ENCODE results near the gene ENPEP.
"Not testable (repeated sequence)": the region's sequence is repeated elsewhere in the genome, so short reads cannot be mapped to it uniquely, and the experiment has no call there.

The ENPEP gene

DNA sequence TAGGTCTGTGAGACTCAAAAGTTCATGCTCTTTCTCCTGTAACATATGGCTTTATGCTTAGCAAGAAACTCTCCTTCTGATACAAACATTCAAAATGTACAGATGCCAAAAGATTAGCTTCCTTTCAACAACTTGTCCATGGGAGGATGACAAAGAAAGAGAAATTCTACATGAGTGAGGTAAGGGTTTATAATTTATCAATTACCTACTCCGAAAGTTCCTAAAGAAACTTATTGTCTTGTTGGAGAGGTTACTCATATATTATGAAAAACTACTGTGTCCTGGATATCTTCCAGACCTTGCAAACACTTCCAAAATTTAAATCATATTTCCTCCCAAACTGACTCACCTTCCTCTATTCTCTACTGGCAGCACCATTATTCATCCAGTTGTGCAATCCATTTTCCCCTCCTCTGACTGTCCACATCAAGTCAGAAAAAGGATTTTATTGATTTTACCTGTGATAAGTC is 65.1 kb downstream of the ENPEP start:
- no peak overlapping the region for H3K4me3 ChIP-seq (ENCODE audit: low read depth in 1 of 2, low read length in 1 of 2)
- H3K36me3 ChIP-seq, result no peaks in the 10 kb centered on the region
- no peaks in the 10 kb centered on the region for H3K9me3 ChIP-seq
- no peak overlapping the region for H3K27ac ChIP-seq
- TF ChIP-seq, protein P1, sequence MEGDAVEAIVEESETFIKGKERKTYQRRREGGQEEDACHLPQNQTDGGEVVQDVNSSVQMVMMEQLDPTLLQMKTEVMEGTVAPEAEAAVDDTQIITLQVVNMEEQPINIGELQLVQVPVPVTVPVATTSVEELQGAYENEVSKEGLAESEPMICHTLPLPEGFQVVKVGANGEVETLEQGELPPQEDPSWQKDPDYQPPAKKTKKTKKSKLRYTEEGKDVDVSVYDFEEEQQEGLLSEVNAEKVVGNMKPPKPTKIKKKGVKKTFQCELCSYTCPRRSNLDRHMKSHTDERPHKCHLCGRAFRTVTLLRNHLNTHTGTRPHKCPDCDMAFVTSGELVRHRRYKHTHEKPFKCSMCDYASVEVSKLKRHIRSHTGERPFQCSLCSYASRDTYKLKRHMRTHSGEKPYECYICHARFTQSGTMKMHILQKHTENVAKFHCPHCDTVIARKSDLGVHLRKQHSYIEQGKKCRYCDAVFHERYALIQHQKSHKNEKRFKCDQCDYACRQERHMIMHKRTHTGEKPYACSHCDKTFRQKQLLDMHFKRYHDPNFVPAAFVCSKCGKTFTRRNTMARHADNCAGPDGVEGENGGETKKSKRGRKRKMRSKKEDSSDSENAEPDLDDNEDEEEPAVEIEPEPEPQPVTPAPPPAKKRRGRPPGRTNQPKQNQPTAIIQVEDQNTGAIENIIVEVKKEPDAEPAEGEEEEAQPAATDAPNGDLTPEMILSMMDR (IDR thresholded peaks at IDR 0.05), result no peak
- no peaks in the 10 kb centered on the region for H3K27me3 ChIP-seq
- no peaks in the 10 kb centered on the region for H3K4me1 ChIP-seq (ENCODE audit: control insufficient read depth in 1 of 2, insufficient read depth in 1 of 2, low read depth in 1 of 2, low read length in 1 of 2)

DNA sequence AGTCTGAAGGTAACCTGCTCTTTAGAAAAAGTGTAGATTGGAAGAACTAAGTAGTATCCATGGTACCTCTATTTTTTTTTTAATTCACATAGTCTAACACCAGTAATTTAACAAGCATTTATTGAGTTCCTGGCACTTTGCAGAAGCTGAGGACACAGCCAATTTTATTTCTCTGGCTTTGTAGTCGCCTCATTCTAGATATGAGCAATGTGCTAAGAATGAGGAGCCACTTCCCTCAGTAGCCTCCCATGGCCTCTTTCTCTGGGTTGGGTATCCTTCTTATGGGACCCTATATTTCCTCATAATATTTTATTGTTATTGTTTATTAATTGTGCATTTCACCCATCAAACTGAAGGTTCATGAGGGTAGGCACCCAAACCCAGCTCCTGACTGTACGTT is 67.6 kb downstream of the ENPEP start:
- no peak overlapping the region for H3K27ac ChIP-seq
- H3K36me3 ChIP-seq, result no peaks in the 10 kb centered on the region
- no peaks in the 10 kb centered on the region for H3K27me3 ChIP-seq
- no peak overlapping the region for H3K4me3 ChIP-seq (ENCODE audit: low read depth in 1 of 2, low read length in 1 of 2)
- H3K4me1 ChIP-seq (ENCODE audit: control insufficient read depth in 1 of 2, insufficient read depth in 1 of 2, low read depth in 1 of 2, low read length in 1 of 2), result no peaks in the 10 kb centered on the region
- no peaks in the 10 kb centered on the region for H3K9me3 ChIP-seq
- TF ChIP-seq, protein P1 (IDR thresholded peaks at IDR 0.05), result no peak

DNA sequence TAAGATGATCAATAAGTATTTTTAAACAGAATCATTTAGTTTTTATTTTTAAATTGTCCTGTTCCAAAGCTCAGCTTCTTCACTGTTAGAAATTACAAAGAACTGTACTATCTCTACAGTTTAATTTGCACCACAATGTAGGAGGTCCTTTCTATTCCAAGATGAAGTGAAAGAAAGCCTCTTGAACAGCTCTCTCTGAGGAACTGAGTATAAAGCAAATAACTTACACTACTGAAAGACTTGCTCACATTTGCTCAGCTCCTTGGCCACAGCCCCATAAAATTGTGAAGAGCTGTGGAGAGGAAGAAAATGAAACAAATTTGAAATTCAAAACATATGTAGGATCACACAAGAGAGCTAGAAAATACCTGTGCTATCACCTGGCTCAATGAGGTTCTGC is 68.6 kb downstream of the ENPEP start:
- Histone ChIP-seq H3K27me3 (no peaks in the 10 kb centered on the region), H3K9me3 (no peaks in the 10 kb centered on the region), H3K36me3 (no peaks in the 10 kb centered on the region), H3K27ac (no peak overlapping the region), H3K4me3 (ENCODE audit: low read depth in 1 of 2, low read length in 1 of 2) (no peak overlapping the region), H3K4me1 (ENCODE audit: control insufficient read depth in 1 of 2, insufficient read depth in 1 of 2, low read depth in 1 of 2, low read length in 1 of 2) (no peaks in the 10 kb centered on the region)
- TF ChIP-seq, protein P1 (IDR thresholded peaks at IDR 0.05), result no peak

GRCh38 chr4:110550260-110550659 is 74.3 kb downstream of the ENPEP start:
- H3K4me1 ChIP-seq (ENCODE audit: control insufficient read depth in 1 of 2, insufficient read depth in 1 of 2, low read depth in 1 of 2, low read length in 1 of 2), result no peaks in the 10 kb centered on the region
- H3K27me3 ChIP-seq, result no peaks in the 10 kb centered on the region
- TF ChIP-seq, protein P1 (IDR thresholded peaks at IDR 0.05), result no peak
- no peak overlapping the region for H3K4me3 ChIP-seq (ENCODE audit: low read depth in 1 of 2, low read length in 1 of 2)
- H3K36me3 ChIP-seq, result no peaks in the 10 kb centered on the region
- H3K27ac ChIP-seq, result no peak overlapping the region
- H3K9me3 ChIP-seq, result no peaks in the 10 kb centered on the region

GRCh38 chr4:110553197-110553596 is 77.2 kb downstream of the ENPEP start:
- no peaks in the 10 kb centered on the region for H3K9me3 ChIP-seq
- no peak overlapping the region for H3K27ac ChIP-seq
- no peaks in the 10 kb centered on the region for H3K4me1 ChIP-seq (ENCODE audit: control insufficient read depth in 1 of 2, insufficient read depth in 1 of 2, low read depth in 1 of 2, low read length in 1 of 2)
- TF ChIP-seq, protein P1 (IDR thresholded peaks at IDR 0.05), result no peak
- H3K27me3 ChIP-seq, result no peaks in the 10 kb centered on the region
- H3K4me3 ChIP-seq (ENCODE audit: low read depth in 1 of 2, low read length in 1 of 2), result no peak overlapping the region
- H3K36me3 ChIP-seq, result no peaks in the 10 kb centered on the region

- no peaks in the 10 kb centered on the region for H3K4me1 ChIP-seq (ENCODE audit: control insufficient read depth in 1 of 2, insufficient read depth in 1 of 2, low read depth in 1 of 2, low read length in 1 of 2)
- H3K4me3 ChIP-seq (ENCODE audit: low read depth in 1 of 2, low read length in 1 of 2), result no peak overlapping the region
- TF ChIP-seq, protein P1 (IDR thresholded peaks at IDR 0.05), result no peak
Measured at GRCh38 chr4:110567214-110567613, 91.3 kb downstream of the ENPEP start.

DNA sequence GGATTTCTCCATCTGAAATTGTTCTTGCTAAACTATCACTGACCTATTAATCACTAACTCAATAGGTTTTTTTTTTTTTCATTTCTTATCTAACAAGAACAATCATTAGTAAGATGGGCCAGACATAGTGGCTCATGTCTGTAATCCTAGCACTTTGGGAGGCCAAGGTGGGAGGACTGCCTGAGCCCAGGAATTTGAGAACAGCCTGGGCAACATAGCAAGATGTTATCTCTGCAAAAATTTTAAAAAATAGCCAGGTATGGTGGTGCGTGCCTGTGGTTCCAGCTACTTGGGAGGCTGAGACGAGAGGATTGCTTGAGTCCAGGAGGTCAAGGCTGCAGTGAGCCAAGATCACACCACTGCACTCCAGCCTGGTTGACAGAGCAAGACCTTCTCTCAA is 100.7 kb downstream of the ENPEP start:
- not testable (repeated sequence) for H3K36me3 ChIP-seq; H3K9me3 ChIP-seq; H3K27ac ChIP-seq; H3K4me1 ChIP-seq (ENCODE audit: control insufficient read depth in 1 of 2, insufficient read depth in 1 of 2, low read depth in 1 of 2, low read length in 1 of 2); H3K4me3 ChIP-seq (ENCODE audit: low read depth in 1 of 2, low read length in 1 of 2); H3K27me3 ChIP-seq

More at GRCh38 chr4:110567214-110567613, 91.3 kb downstream of the ENPEP start:
- Histone ChIP-seq H3K27me3 (peaks cover 1% of the 10 kb centered on the region), H3K36me3 (no peaks in the 10 kb centered on the region), H3K9me3 (no peaks in the 10 kb centered on the region), H3K27ac (no peak overlapping the region)
